Activated CD4-positive, alpha-beta T cell treated with anti-CD3 and anti-CD28 coated beads, Interleukin-2, Interleukin-4, amounts not matched to agents 100 ng/mL and 50 ng/mL, durations not matched to agents 16 hours and 8 hours (primary cell): Measurements from ENCODE around the gene TGIF1.
"Not testable (repeated sequence)": the region's sequence is repeated elsewhere in the genome, so short reads cannot be mapped to it uniquely, and the experiment has no call there.

Experiments
- DNase-seq: peaks from one replicate; pipeline ENCODE4 v3.0.0-alpha.2; 2020; ENCODE audit warnings: low spot score

TGIF1 gene

DNA sequence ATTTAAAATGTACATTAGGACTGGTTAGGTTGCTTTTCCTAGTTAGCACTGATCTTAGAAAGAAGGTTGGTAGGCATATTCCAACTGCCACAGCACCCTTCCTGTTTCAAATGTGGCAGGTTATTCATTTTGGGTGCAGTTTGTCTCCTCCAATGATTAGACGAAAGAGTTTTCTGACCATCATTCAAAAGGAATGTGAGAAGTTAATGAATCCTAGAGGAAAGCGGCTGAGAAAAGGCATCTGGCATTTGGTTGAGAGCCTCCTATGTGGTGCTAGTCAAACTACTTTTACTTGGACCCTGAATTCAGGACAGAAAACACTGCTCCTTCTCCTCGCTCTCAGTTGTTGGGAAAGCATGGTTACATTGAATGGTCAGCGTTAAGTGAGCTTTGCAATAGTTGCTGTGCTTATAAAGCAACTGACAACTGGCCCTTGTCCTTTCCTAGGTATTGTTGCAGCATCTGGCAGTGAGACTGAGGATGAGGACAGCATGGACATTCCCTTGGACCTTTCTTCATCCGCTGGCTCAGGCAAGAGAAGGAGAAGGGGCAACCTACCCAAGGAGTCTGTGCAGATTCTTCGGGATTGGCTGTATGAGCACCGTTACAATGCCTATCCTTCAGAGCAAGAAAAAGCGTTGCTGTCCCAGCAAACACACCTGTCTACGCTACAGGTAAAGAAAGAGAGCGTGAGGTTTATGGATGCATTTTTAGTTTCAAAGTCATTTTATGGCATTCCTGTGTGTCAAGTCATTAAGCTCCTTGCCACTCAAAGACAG lies 6.1 kb downstream of the TGIF1 start:
- no peak for DNase-seq

DNA sequence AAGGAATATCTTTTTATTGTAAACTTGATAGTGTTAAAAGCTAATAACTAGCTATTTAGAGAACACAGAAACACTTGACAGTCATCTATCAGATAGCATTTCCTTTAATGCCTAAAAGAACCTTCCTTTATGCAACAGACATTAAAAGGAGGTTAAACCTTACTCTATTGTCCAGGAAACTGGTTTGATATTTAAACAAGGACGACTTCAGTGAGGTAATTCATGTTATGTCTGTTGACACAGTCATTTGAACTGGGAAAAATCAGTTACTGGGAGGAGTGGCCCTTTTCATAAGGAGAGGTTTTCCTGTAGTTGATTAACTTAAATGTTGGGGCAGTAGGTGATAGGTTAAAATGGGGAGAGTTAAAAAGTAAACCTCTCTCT lies 6.7 kb downstream of the TGIF1 start:
- no peak for DNase-seq

DNA sequence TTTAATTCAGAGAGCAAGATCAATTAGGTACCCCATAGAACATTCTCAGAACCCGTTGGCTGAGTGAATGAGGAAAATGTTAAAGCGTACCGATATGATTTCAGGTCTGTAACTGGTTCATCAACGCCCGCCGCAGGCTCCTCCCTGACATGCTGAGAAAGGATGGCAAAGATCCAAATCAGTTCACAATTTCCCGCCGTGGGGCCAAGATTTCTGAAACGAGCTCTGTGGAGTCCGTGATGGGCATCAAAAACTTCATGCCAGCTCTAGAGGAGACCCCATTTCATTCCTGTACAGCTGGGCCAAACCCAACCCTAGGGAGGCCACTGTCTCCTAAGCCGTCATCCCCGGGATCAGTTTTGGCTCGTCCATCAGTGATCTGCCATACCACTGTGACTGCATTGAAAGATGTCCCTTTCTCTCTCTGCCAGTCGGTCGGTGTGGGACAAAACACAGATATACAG lies 7.3 kb downstream of the TGIF1 start:
- DNase-seq, result no peak

DNA sequence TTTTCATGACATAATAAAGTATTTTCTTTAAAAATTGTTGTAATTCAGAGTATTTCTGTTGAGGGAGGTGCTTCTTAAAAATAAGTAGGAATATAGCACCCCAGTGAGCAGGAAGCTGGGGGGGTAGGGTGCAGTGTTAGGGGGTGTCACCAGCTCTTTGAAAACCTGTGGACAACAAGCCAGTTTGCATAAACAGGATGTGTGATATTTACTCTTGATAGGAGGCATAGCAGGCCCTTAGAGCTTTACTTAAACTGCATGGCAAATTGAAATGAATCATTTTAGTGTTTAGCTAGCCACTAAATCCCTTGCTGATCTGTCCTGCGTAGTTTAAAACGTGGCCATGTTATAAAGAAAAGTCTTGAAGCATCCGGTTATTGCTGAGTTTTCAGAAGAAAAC lies 8.4 kb downstream of the TGIF1 start:
- no peak for DNase-seq

DNA sequence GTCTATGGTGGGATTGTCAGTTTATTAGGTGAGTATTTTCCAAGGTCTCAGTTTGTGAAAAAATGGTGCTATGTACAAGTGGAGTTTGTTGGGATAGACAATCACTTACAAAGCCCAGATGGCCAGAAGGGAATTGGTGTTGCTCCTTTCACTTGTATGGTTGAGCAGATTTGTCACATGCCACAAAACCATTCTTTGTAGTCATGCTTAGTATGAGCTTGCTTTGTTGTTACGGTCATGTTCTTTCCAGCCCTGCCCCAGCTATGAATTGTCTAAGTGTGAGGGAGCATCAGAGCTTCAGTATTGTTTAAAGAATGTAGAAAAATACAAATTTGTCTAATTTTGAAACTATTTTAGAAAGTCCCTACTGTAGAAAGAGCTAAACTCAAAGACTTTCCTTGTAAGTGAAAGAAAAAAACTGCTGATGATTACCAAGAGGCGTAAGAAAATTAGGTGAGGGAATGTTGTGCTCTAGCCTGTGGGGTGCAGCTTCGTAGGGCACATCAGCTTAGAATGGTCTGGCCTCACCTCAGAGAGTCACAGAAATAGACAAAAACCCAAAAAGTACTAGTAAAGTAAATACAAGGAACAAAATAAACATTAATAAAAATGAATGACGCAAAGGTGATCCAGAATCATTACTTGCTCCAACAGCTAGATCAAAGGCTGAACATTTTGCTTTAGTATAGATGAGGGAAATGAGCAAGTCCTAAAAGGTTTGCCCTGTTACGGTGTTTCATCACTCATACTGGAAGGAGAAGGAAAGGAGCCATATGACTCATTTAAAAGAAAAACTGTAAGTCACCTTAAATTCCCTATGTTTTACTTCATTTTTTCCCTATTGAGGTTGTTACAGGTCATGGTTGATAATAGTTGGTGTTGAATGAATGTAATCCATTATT lies 9.2 kb downstream of the TGIF1 start:
- DNase-seq, result no peak

DNA sequence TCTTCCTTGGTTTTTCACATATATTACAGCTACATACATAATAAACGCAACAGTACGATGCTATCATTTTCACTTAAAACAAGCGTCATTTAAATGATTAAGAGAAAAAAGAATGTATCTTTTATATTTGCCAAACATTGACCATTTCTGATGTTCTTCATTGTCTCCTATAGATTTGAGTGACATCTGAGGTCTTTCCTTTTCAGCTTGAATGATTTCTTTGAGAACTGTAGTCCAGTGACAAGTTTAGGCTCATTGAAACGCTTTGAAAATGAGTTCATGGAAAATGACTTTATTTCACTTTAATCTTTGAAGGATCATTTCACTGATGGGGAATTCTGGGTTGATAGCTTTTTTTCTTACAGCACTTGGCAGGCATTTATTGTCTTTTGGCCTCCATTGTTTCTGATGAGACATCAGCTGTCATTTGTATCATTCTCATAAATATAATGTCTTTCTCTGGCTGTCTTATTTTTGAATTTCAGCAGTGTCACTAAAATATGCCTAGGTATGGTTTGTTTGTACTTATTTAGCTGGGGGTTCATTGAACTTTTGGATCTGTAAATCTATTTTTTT lies 10.9 kb downstream of the TGIF1 start:
- no peak for DNase-seq

DNA sequence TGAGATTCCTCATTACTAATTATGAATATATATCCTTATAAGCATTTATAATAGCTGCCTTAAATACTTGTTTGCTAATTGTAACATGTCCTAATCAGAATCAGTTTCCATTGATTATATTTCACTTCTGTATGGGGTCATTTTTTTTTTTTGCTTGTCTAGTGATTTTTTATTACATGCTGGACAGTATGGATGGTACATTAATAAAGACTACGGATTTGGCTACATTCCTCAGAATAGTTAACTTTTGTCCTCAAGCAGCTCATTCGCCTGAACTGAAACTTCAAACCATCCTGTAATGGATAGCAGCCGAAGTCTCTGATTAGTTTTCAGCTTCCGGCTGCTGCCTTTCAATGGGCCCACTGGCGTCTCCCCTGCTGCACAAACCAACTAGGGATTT lies 11.7 kb downstream of the TGIF1 start:
- no peak for DNase-seq

DNA sequence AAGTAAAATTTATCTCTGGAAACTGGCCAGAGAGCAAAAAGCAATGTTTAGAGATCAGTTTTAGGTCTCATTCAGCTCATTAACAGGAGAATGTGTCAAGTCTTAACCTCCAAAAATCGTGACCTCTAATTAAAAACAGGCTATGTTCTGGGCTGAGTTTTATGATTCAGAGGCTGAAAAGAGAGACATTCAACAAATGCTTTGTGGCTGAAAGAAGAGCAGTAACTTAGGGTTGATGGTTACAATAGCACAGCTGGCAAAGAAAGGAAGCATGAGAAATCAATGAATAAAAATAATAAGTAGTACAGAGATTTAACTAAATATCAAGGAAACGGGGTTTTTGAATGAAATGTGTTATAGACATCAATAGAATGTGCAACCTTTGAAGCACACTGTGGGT lies 13.1 kb downstream of the TGIF1 start:
- no peak for DNase-seq

DNA sequence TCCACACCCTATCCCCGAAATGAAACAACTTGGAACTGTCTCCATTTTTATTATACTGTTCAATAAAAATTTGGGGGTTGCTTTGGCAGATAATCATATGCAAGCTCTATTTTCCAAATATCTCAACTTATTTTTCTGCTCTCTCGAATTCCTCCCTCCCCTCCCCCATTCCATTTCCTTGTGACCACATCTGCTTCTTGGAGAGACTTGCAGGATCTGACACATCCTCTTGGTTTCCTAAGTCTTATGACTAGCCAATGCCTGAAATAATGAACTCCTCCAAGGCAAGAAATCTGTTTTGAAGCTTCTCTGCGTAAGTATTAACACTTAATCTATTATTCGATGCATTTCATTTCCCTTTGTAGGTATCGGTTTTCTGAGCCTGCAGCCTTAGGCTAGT lies 16.1 kb downstream of the TGIF1 start:
- no peak for DNase-seq

DNA sequence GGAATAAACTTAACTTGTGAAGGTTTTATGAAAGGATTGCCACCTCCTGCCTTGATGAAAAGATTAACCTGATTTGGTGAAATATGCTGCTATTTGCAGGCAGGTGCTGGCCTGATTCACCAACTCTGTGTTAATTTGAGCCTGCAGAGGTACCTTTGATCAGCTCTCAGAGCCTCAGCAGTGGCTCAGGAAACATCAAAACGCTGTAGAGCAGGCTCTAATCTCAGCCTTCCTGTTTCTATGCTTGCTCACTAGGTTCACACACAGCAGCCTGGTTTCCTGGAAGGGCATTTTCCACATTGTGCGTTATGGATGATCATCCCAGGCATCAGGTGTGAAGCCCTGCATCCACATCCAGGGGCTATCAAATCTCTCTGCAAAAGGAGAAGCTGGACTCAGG lies 16.9 kb downstream of the TGIF1 start:
- DNase-seq, result no peak

DNA sequence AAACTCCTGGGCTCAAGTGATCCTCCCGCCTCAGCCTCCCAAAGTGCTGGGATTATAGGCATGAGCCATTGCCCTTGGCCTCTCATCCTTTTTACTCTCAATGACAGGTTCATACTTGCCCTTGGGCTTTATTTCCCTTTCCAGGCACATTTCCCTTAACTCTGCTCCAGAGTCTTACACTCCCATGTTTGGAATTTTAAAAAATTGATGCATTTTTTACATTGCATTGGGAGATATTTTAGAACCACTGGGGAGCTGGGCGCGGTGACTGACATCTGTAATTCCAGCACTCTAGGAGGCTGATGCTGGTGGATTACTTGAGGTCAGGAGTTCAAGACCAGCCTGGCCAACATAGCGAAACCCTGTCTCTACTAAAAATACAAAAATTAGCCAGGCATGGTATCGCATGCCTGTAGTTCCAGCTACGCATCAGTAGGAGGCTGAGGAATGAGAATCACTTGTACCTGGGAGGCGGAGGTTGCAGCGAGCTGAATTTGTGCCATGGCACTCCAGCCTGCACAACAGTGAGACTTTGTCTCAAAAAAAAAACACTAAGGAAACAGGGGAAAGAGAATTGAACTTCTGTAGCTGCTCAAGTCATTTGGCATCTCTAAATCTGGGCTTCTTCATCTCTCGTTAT lies 18.2 kb downstream of the TGIF1 start:
- DNase-seq, result no peak

DNA sequence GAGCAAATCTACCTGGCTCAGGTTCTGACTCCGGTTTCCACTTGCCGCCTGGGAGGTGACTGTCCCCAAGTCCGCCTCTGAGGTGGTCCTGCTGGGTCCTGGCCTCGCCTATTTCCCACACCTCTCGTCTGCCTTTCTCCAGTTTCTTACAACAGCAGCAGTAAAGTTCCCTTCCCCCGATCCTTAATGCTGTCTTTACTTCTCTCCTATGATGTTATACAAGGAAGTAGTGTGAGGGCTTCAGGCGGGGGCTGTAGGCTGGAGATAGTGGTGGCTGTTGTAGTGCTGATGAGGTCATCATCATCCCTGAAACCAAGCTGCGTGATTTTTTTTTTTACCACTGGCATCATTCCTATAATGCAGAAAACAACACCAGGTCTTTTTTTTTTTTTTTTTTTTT lies 18.9 kb downstream of the TGIF1 start:
- no peak for DNase-seq

DNA sequence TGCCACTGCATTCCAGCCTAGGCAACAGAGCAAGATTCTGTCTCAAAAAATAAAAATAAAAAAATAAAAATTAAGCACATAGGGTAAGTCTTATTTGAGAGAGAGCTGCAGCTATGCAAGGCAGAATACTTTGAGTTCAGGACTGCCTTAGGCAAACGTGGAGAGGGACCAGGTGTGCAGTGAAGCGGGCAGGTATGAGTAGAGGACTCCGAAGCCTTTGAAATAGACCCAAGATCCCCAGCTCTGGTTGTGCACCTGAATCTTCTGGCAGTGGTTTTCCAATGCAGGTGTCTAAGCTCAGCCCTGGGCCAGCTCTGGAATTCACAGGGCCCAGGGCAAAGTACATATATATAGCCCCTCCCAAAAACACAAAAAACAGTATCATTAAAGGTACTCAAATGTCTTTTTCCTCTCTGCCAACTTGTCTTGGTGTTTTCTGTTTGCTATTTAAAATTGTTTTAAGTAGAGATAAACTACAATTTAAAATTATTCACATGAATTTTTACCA lies 21.2 kb downstream of the TGIF1 start:
- no peak for DNase-seq

DNA sequence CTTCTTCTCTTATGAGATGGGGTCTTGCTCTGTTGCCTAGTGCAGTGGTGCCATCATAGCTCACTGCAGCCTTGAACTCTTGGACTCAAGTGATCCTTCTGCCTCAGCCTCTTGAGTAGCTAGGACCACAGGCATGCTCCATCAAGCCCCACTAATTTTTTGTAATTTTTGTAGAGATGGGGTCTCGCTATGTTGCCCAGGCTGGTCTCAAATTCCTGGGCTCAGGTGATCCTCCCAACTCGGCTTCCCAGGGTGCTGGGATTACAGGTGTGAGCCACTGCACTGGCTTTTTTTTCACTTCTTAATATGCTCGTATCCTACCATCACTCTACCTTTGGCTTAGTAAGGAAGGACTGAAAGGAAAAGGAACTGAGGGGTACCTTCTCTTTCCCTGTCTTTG lies 22.1 kb downstream of the TGIF1 start:
- DNase-seq, result not testable (repeated sequence)

DNA sequence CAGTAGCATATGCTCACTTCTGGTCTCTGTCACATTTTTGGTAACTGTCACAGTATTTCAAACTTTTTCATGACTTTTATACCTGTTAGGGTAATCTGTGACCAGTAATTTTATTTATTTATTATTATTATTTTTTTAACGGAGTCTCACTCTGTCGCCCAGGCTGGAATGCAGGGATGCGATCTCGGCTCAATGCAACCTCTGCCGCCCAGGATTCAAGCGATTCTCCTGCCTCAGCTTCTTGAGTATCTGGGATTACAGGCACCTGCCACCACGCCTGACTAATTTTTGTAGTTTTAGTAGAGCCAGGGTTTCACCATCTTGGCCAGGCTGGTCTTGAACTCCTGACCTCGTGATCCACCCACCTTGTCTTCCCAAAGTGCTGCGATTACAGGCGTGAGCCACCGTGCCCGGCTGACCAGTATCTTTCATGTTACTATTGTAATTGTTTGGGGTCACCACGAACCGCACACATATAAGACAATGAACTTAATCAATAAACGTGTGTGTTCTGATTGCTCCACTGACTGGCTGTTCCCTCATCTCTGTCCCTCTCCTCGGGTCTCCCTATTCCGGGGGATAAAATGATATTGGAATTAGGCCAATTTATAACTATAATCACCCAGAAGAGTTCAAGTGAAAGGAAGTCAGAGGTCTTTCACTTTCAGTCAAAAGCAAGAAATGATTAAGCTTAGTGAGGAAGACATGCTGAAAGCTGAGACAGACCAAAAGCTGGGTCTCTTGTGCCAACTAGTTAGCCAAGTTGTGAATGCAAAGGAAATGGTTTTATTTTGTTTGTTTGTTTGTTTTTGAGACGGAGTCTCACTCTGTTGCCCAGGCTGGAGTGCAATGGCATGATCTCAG lies 22.9 kb downstream of the TGIF1 start:
- peak; percentile 83 for DNase-seq

DNA sequence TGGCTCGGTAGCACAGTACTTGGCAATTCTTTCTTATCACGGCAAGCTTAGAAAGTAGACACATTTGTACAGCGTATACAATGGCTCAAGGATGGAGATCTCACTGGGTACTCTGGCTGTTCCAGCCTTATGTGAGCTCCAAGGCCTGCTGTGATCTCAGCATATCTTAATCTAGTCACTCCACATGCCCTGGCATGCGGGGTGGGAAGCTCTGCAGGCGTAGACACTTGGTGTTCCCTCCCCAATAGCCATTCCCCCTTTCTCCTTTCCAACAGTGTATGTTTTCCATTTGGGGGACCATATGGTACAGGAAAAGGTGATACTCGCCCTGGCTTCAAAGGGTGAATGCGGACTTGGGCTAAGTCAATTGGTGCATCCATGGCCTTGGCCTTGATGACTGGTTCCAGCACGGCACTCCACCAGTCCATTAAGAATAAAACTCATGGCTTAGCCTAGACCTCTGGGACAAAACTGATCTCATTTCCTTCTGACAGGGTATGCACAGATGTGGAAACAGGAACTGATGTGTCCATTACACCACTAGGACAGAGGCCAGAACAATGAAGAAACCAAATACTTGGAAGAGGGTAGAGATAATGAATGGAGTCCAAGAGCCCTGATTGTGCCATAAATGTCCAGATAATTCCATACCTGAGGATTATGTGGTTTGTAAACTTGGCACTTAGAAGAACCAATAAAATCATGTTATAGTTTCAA lies 28.4 kb downstream of the TGIF1 start:
- no peak for DNase-seq

DNA sequence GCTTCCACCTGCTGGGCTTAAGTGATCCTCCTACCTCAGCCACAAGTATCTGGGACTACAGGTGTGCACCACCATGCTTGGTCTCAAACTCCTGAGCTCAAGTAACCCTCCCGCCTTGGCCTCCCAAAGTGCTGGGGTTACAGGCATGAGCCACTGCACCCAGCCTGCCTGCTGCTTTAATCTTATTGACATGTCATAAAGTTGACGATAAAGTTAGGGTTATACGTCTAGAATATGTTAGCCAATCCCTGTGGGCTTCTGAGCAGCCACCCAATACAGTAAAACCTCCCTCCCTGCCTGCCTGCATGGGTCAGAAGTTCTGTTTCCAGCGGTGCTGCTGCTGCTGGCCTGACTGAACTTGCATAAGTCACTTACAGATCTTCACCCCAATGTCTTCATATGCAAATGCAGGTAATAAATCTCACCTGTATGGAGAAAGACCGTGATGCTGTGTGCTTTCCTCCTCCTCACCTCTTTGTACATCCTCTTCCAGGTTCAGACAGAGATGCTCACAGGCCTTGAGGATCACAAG lies 30.1 kb downstream of the TGIF1 start:
- no peak for DNase-seq

DNA sequence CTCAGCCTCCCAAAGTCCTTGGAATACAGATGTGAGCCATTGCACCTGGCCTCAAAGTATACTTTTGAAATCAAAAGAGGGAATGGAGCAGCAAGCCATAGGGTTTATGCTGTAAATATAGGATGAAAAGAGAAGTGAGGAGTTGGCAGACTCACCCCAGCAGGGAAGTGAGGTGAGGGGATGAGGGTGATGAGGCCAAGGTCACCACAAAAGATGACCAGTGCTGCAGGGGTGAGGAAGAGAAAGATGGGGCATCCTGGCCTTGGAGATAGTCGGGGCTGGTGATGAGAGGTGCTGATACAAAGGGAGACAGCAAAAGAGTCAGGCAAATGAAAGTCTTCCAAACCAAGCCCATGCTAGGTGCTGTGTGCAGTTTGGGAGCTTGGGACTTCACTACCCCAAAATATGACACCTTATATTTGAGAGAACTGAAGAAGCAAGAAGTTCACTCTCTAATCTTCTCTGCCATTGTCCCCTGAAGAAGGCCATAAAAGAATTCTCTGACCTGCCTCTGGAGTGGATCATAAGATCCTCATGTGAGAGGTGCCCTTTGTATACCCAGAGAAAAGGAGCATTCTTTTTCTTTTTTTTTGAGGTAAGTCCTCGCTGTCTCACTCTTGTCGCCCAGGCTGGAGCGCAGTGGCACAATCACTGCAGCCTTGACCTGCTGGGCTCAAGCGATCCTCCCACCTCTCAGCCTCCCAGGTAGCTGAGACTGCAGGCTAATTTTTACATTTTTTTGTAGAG lies 31.0 kb downstream of the TGIF1 start:
- DNase-seq, result no peak

DNA sequence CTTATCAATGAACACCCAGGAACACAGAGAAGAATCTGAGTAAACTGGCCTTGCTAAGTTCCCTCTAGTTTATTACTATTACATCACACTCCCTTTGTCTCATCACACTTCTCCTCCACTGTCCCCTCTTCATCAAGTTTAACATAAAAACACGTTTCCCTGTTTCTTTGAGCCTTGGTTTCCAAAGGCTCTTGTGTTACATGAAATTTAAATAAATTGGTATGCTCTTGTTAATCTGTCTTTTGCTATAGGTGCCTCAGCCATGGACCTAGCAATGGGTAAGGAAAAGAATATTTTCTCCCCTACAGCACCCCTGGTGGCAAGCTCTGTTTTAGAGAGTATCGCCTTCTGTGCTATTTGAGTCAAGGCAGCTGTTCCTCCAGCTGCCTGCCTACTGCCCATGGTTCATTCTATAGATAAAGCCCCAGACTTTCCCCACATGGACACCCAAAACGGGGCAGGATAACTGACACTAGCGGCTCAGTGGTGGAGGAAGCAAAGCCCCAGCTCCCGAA lies 31.8 kb downstream of the TGIF1 start:
- peak; percentile 30 for DNase-seq
